GM12878 (cell line): ENCODE results near the gene TSPAN15.

Experiments
- CREM ChIP-seq: IDR thresholded peaks from 2 replicates; pipeline ENCODE4 v1.6.1; 2014; ENCODE audit warnings: antibody characterized with exemption, low read depth
- CTCF ChIP-seq, 3 experiments: IDR thresholded peaks in 2 of 3; conservative IDR thresholded peaks in 1 of 3; 2 replicates each; pipeline ENCODE4 v1.5.1; 2011; ENCODE audit warnings: low read depth in 3 of 3, low read length in 3 of 3, mild to moderate bottlenecking in 3 of 3, control low read depth in 2 of 3, moderate library complexity in 2 of 3, inconsistent platforms in 1 of 3, mixed read lengths in 1 of 3; ENCODE audit not compliant: control insufficient read depth in 2 of 3, insufficient read depth in 1 of 3; ENCODE audit errors: extremely low read depth in 1 of 3
- DPF2 ChIP-seq: fragments of 450-650 bp; IDR thresholded peaks from 2 replicates; pipeline ENCODE4 v1.6.1; 2017; ENCODE audit warnings: mild to moderate bottlenecking
- EP300 ChIP-seq, 2 experiments: fragments of 150-350 bp in 1 of 2; IDR thresholded peaks; 2 replicates each; pipeline ENCODE4 v1.6.1; 2011 to 2012; ENCODE audit warnings: low read depth in 2 of 2, low read length in 2 of 2, borderline replicate concordance in 1 of 2, improper control_type of control experiment in 1 of 2, inconsistent platforms in 1 of 2; ENCODE audit not compliant: control insufficient read depth in 1 of 2
- KLF5 ChIP-seq: fragments of 450-650 bp; IDR thresholded peaks from 2 replicates; pipeline ENCODE4 v1.6.1; 2014; ENCODE audit warnings: mild to moderate bottlenecking; ENCODE audit not compliant: partially characterized antibody
- POLR2A ChIP-seq: IDR thresholded peaks from 2 replicates; pipeline ENCODE4 v1.6.1; 2011; ENCODE audit warnings: low read depth, mild to moderate bottlenecking, low read length
- POLR2AphosphoS5 ChIP-seq: IDR thresholded peaks from 2 replicates; pipeline ENCODE4 v1.6.1; 2011; ENCODE audit warnings: mild to moderate bottlenecking, low read length, inconsistent platforms
- STAT1 ChIP-seq: fragments of 450-650 bp; conservative IDR thresholded peaks from 2 replicates; pipeline ENCODE4 v1.6.1; 2014; ENCODE audit warnings: antibody characterized with exemption, mild to moderate bottlenecking
- TAF1 ChIP-seq: IDR thresholded peaks from 2 replicates; pipeline ENCODE4 v1.6.1; 2011; ENCODE audit warnings: mild to moderate bottlenecking, low read depth, low read length, borderline replicate concordance

DNA sequence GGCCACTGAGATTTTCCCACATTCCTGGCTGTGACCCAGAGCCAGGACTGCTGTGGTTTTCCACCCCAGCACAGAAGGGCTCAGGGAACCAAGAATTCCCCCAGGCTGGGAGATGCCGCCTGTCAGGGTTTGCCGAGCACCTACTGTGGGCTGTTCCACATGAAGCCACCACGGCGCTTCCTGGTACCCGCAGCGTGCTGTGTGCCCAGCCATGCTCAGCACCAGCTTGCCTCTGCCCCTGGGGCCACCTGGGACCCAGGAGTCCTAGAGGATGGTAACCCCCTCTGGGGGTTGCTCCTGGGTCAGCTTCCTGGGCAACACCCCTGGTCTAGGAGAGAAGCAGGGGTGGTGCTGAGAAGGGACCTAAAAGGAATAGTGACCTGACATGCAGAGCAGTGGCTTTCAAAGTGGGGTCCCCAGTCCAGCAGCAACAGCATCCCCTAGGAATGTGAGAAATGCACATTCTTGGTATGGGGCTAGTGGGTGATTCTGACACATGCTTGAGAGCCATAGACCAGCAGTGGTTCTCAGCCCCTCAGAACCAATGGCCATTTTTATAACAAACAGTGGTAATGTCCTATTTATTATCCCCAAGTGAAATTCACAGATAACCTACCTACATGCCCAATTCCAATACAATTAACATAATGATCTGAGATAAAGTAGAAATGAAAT, 53.4 kb downstream of the TSPAN15 start:
- TF ChIP-seq CTCF (IDR thresholded peaks at IDR 0.05 in 2 of 3, conservative IDR thresholded peaks at IDR 0.05 in 1 of 3; ENCODE audit: control insufficient read depth in 2 of 3, extremely low read depth in 1 of 3, insufficient read depth in 1 of 3, low read depth in 3 of 3, low read length in 3 of 3) (no peak), TAF1 (no peak), EP300 (IDR thresholded peaks at IDR 0.05; ENCODE audit: borderline replicate concordance in 1 of 2, control insufficient read depth in 1 of 2, low read depth in 2 of 2, low read length in 2 of 2) (no peak), DPF2 (no peak), POLR2A (no peak), STAT1 (no peak), CREM (no peak), KLF5 (no peak), POLR2AphosphoS5 (no peak)
